Heart left ventricle (tissue), 13 donors: ENCODE data around the gene REEP1.

Experiments used
- POLR2A ChIP-seq, 2 donors: fragments of 450-650 bp; IDR thresholded peaks; one replicate each; pipeline ENCODE4 v1.6.1; 2017; ENCODE audit warnings: antibody characterized with exemption in 2 of 2, mild to moderate bottlenecking in 2 of 2, moderate library complexity in 2 of 2
- TF ChIP-seq, protein P1 (sequence below), 12 donors: fragments of 200-600 bp; sonication (generic) in 4 of 12; IDR thresholded peaks; one replicate each; pipeline versions ENCODE4 v1.5.0 to v1.8.0; 2018 to 2022; ENCODE audit warnings: antibody characterized with exemption in 12 of 12, mild to moderate bottlenecking in 5 of 12
- donor health status: ischemic (EF 13 %, LVEDD 7.1; RV severe dilation, severe dysfunction).
- donor health status: DM: no; HTN: yes; CAD: no.
- donor health status: DM: no; HTN: no; CAD: no.
- donor health status: ischemic (EF 25% LVEDD 6.9; RV normal size, moderate dysfunction).
- donor health status: ischemic (EF 25% LVEDD 5.7; RV mildly dilated, moderate dysfunction).
- donor health status: ischemic (EF 35%, LVEDD 5.7; RV mildly dilated, moderate dysfunction).
- donor health status: nonischemic (EF 11% LVEDD 7.7; RV severe dilation, severe dysfunction).
- donor health status: DM: yes; HTN: yes; CAD: no.
- donor health status: PGD.
- donor health status: ischemic (EF 29% LVEDD 5.4; RV normal size, mild dysfunction).
- donor health status: nonischemic (EF 23%, LVEDD 6.1; RV moderate dilation, normal function).

DNA sequence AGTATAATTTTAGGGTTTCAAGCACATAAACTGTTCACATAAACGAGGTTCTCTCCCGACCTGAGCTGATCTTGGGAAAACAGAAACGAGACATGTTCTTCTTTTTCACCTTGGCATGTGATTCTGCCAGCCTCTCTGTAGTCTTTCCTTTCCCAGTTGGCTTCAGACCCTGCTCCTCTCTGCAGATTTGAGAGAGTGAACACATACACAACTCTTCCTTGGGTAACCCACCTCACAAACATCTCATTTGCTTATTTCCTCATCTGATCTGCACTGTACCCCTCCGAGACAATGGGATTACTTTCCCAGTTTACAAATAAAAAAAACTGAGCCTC lies 46.1 kb downstream of the REEP1 start:
- TF ChIP-seq, protein P1, sequence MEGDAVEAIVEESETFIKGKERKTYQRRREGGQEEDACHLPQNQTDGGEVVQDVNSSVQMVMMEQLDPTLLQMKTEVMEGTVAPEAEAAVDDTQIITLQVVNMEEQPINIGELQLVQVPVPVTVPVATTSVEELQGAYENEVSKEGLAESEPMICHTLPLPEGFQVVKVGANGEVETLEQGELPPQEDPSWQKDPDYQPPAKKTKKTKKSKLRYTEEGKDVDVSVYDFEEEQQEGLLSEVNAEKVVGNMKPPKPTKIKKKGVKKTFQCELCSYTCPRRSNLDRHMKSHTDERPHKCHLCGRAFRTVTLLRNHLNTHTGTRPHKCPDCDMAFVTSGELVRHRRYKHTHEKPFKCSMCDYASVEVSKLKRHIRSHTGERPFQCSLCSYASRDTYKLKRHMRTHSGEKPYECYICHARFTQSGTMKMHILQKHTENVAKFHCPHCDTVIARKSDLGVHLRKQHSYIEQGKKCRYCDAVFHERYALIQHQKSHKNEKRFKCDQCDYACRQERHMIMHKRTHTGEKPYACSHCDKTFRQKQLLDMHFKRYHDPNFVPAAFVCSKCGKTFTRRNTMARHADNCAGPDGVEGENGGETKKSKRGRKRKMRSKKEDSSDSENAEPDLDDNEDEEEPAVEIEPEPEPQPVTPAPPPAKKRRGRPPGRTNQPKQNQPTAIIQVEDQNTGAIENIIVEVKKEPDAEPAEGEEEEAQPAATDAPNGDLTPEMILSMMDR (IDR thresholded peaks at IDR 0.05) = no peak
- TF ChIP-seq POLR2A (IDR thresholded peaks at IDR 0.05) = no peak
